Activated naive CD4-positive, alpha-beta T cell treated with anti-CD3 and anti-CD28 coated beads for 36 hours (primary cell): Measurements from ENCODE around the gene NAGA. TPM values are rescaled to one million over a fixed set of nuclear protein-coding genes. Genes with fewer than 3 reads are reported as not detected.
A peak's percentile ranks its signal among the peaks of the same experiment; 100 is the strongest.
"Not testable (repeated sequence)": the region's sequence is repeated elsewhere in the genome, so short reads cannot be mapped to it uniquely, and the experiment has no call there.

Experiments used
- CTCF ChIA-PET: fragments of 350-600 bp; sonication (Branson Sonifier 250); formaldehyde crosslinking; loops from one replicate; lab custom pipeline; 2021; ENCODE audit warnings: antibody characterized with exemption; lab: Charles Lee
- DNase-seq: peaks from one replicate; pipeline ENCODE4 v3.0.0-alpha.2; 2020
- H3K27ac Mint-ChIP-seq: one replicate; pipeline ENCODE4 v1.8.0; 2021; ENCODE audit warnings: mild to moderate bottlenecking, mixed read lengths
- H3K27me3 Mint-ChIP-seq: one replicate; pipeline ENCODE4 v1.8.0; 2021; ENCODE audit warnings: low read depth, mixed read lengths
- H3K36me3 Mint-ChIP-seq: one replicate; pipeline ENCODE4 v1.8.0; 2021; ENCODE audit warnings: low read depth, mixed read lengths
- H3K4me1 Mint-ChIP-seq: one replicate; pipeline ENCODE4 v1.8.0; 2021; ENCODE audit warnings: low read depth, mixed read lengths
- H3K4me3 Mint-ChIP-seq: one replicate; pipeline ENCODE4 v1.8.0; 2021; ENCODE audit warnings: mild to moderate bottlenecking, moderate library complexity, mixed read lengths
- H3K9me3 Mint-ChIP-seq: one replicate; pipeline ENCODE4 v1.8.0; 2021; ENCODE audit warnings: mixed read lengths
- intact Hi-C: fragments of 100-400 bp; cut with micrococcal nuclease; formaldehyde crosslinking; loops from one replicate; pipeline ENCODE4 v1.15.1; 2023
- total RNA-seq, 2 experiments: library from RNA; stranded (reverse); gene quantifications; one replicate each; pipeline ENCODE4 v1.2.3, GENCODE V29; 2021

The NAGA gene
- total RNA-seq, 2 experiments from 2014 or later, result 14.6 to 15.9 TPM

DNA sequence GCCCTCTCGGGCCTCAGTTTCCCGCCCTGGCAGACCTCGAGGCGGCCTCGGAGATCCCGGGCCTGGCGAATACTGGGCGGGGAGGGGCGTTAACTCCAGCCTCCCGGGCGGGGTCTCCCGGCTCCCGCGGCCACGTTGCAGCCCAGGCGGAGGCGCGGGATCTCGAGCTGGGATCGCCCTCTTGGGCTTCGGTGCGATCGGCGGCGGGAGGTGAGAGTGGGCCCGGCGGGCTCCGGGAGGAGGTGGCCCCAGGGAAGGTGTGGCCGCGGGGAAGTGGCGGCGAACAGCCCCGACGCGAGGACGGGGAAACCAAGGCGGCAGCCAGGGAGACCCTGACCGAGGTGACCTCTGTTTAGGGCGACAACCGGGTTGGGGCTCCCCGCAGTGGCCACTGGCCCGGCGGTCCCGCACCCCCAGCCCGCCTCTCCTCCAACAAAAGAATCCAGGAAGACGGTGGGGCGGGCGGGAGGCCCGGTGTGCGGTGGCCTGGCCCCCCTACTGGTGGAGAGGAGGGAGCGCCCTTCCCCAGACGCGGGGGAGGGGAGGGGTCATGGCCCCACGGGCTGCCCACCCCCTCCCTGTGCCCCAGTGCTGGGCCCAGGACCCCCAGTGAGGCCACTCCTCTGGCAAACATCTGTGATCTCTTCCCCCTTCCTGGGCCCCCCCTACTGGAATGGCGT, 3.7 kb upstream of the NAGA start, which contains the start of gene PHETA2:
Gene PHETA2 (plus strand): TSS at position 117 of the 680 bp plus-strand sequence. CDS start 3,046 bp downstream, outside the sequence.
- no peak within 1 kb of the TSS for H3K27ac Mint-ChIP-seq
- peaks cover 34% of the 10 kb centered on the region for H3K4me1 Mint-ChIP-seq

DNA sequence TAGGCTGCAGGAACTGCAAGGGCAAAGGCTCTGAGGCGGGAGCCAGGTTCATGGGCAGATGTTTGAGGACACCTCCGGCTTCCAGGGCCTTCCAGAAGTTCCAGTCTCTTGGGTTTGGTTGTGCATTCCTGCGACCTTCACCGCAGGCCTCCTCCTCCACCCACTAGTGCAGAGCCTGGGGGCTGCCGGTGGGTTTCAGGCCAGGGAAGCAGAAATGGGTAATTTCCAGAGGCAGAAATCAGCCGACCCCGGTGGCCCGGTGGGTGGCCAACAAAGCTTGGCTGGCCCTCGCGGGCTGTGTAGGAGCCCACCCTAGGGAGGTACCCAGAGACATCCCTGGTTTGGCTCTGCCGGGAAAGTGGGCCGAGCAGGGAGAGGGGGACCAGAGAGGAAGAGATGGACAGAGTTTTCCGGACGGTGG, 3.0 kb upstream of the NAGA start:
- Mint-ChIP-seq H3K9me3 (no peaks in the 10 kb centered on the region), H3K27me3 (no peaks in the 10 kb centered on the region), H3K36me3 (no peaks in the 10 kb centered on the region), H3K4me1 (peaks cover 35% of the 10 kb centered on the region), H3K4me3 (peak overlapping the region; percentile 56), H3K27ac (no peak overlapping the region)
- no peak for DNase-seq
- intact Hi-C loops, result loop anchor here (1.0 to 5.0 kb wide), 5 partner anchors 107 to 386 kb away; partner anchors contain the start of gene SNU13
- CTCF ChIA-PET, result interaction anchor here (3.0 kb wide), 1 partner anchor 108 kb away, joined by 16 read pairs; no protein-coding TSS in a partner anchor

More for the DNA sequence above, 3.7 kb upstream of the NAGA start, which contains the start of gene PHETA2:
- Mint-ChIP-seq H3K27me3 (no peaks in the 10 kb centered on the region), H3K9me3 (no peaks in the 10 kb centered on the region), H3K36me3 (no peaks in the 10 kb centered on the region), H3K4me3 (peak within 1 kb of the TSS; percentile 60)
- CTCF ChIA-PET, result interaction anchor here (3.0 kb wide), 1 partner anchor 109 kb away, joined by 16 read pairs; no protein-coding TSS in a partner anchor
- intact Hi-C loops, result loop anchor here (1.0 to 5.0 kb wide), 5 partner anchors 108 to 387 kb away; partner anchors contain the start of gene SNU13
- DNase-seq, result peak; percentile 65

DNA sequence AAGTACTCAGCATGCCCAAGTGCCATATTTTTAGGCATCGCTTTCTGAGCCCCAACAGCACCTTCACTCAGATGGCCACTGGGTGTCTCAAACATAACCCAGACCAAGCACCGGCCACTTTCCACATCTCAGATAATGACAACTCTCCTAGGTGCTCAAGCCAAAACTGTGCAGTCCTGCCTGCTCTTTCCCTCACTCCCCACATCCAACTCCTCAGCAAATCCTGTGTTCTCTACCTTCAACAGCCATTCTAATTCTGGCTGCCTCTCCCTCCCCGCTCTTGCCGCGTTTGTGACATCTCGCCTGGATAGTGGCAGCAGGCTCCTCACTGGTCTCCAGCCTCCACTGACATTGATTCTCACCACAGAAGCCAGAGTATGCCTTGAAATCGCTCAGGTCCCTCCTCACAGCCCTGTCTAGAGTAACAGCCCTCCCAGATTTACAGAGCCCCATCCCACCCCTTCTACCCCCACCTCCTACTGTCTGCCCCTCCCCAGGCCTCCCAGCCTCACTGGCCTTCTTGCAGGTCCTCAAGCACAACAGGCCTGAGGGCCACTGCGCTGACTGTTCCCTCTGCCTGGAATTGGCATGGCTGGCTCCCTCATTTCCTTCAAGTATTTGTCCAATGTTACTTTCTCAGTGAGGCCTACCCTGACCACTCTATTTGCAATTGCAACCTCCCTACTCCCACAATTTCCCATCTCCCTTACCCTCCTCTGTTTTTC, 2.2 kb upstream of the NAGA start:
- intact Hi-C loops, result loop anchor here (5.0 kb wide), 4 partner anchors 250 to 385 kb away; partner anchors contain the start of gene SNU13
- H3K36me3 Mint-ChIP-seq, result peaks cover 1% of the 10 kb centered on the region
- H3K27me3 Mint-ChIP-seq, result no peaks in the 10 kb centered on the region

DNA sequence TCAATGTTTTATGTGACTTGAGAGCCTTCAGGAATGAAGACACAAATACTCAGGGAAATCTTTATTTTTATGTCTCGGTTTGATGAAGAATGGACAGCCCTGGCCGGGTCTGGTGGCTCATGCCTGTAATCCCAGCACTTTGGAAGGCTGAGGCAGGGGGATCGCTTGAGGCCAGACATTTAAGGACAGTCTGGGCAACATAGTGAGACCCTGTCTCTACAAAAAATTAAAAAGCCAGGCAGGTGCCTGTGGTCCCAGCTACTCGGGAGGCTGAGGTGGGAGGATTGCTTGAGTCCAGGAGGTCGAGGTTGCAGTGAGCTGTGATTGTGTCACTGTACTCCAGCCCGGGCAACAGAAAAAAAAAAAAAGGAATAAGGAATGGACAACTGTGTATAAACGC, 896 bp upstream of the NAGA start:
- H3K27ac Mint-ChIP-seq, result peak overlapping the region; percentile 88
- H3K9me3 Mint-ChIP-seq, H3K27me3 Mint-ChIP-seq, CTCF ChIA-PET, H3K36me3 Mint-ChIP-seq, DNase-seq: not testable (repeated sequence)
- peak overlapping the region; percentile 87 for H3K4me3 Mint-ChIP-seq
- intact Hi-C loops, result loop anchor here (5.0 kb wide), 4 partner anchors 249 to 384 kb away; partner anchors contain the start of gene SNU13
- peaks cover 34% of the 10 kb centered on the region for H3K4me1 Mint-ChIP-seq

More for the DNA sequence above, 2.2 kb upstream of the NAGA start:
- no peak overlapping the region for H3K27ac Mint-ChIP-seq
- H3K4me1 Mint-ChIP-seq, result peaks cover 34% of the 10 kb centered on the region
- CTCF ChIA-PET, result no interaction called here
- no peaks in the 10 kb centered on the region for H3K9me3 Mint-ChIP-seq
- DNase-seq, result no peak
- H3K4me3 Mint-ChIP-seq, result peak overlapping the region; percentile 56

DNA sequence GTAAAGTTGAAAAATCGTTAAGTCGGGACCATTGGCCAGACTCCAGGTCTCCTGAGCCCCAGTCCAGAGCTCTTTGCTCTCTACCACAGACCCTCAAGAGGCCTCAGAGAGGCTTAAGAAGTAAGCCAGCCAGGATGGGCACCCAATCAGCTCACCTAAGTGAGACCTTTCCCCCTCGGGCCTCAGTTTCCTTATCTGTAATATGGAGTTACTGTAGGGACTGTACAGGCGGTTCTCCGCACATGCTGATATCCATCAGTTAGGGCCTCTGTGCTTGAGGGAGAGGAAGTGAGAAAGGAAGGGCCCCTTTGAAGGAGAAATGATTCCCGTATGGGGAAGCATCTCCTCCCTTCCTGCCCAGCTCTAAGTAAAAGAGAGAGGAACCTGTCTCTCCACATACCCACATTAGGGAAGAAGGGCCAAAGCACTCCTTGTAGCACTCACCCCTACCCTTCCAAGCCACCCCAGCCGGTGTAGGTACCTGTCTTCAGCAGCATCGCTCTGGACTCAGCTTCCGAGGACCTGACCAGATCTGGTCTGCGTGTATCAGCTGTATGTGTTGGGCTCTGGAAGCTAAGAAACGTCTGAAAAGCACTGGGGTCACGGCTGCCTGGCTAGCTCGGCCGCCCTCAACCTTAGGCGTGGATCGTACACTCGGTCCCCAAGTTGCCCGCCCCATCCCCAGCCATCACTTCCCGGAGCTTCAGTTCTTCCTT, 653 bp downstream of the NAGA start:
- H3K4me1 Mint-ChIP-seq, result peaks cover 32% of the 10 kb centered on the region
- DNase-seq, result no peak
- peaks cover 15% of the 10 kb centered on the region for H3K36me3 Mint-ChIP-seq

DNA sequence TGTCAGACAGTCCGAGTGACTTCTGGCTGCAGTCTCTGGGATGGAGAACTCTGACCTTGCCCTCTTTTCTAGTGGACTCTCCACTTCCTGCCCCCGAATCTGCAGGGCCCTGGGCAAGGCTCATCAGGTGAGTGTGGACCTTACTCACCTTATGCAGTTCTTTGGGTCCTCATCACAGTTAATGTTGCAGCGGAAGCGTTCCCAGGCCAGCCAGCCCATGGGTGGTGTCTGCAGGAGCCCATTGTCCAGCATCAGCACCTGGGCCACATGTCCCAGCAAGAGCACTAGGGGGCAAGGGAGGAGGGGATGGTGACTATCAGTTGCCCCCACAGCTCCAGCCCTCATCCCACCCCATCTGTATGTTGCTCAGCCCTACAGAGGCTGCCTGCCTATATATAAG, 2.3 kb downstream of the NAGA start:
- Mint-ChIP-seq H3K9me3 (no peaks in the 10 kb centered on the region), H3K36me3 (peaks cover 18% of the 10 kb centered on the region), H3K27me3 (no peaks in the 10 kb centered on the region), H3K4me1 (peaks cover 28% of the 10 kb centered on the region), H3K4me3 (no peak overlapping the region), H3K27ac (no peak overlapping the region)
- CTCF ChIA-PET, result no interaction called here
- DNase-seq, result no peak
- intact Hi-C loops, result no loop called here

More for the DNA sequence above, 653 bp downstream of the NAGA start:
- intact Hi-C loops, result loop anchor here (1.0 to 5.0 kb wide), 7 partner anchors 20 to 383 kb away; partner anchors contain the start of genes NDUFA6, SNU13 and WBP2NL
- Mint-ChIP-seq H3K27ac (peak overlapping the region; percentile 66), H3K4me3 (peak overlapping the region; percentile 87), H3K27me3 (no peaks in the 10 kb centered on the region), H3K9me3 (no peaks in the 10 kb centered on the region)
- CTCF ChIA-PET, result no interaction called here

DNA sequence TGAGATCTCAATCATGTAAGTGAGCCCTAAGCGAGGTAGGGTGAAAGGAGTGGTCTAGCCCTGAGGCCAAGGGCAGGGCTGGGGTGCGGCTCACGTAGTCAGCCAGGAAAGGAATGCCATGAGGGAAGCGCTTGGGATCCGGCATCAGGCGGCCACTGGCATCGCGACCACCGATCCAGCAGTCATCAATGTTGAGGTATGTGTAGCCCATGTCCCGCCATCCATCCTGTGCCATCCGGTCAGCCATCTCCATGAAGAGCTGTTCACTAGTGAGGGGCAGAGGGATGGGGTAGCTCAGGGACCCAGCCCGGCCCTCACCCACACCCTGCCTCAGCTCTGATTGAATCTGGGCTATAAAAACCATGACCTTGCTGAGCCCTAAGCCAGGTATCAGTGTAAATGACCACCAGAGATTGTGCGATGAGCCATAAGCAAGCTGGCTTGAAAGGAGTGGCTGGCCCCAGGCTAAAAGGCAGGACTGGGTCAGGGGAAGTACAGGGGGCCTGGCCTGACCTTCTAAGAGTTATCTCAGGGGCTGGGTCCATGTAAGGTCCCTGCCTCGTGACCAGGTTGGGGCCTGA, 2.9 kb downstream of the NAGA start:
- intact Hi-C loops, result no loop called here
- H3K4me1 Mint-ChIP-seq, result peaks cover 24% of the 10 kb centered on the region
- no peak overlapping the region for H3K4me3 Mint-ChIP-seq
- no peak for DNase-seq
- peaks cover 23% of the 10 kb centered on the region for H3K36me3 Mint-ChIP-seq
- no peaks in the 10 kb centered on the region for H3K9me3 Mint-ChIP-seq
- no peaks in the 10 kb centered on the region for H3K27me3 Mint-ChIP-seq
- CTCF ChIA-PET, result no interaction called here
- H3K27ac Mint-ChIP-seq, result no peak overlapping the region

DNA sequence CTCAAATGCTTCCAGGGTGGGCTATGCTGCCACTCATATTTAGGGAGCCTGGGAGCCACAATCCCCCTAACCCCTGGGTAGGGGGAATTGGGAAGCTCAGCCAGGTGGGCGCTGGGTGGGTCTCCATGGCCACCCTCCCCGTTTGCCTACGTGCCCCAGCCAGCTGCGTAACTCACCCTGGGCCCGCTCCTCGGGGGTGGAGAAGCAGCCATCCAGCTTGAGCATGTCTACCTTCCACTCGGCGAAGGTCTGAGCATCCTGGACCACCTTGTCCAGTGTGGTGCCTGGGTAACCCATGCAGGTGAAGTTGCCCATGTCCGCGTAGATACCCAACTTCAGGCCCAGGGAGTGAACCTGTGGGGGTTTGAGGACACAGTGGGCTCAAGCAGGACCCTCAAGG, 3.7 kb downstream of the NAGA start:
- CTCF ChIA-PET, result interaction anchor here (0.5 to 0.6 kb wide), 2 partner anchors 22 to 76 kb away, joined by 3 read pairs; no protein-coding TSS in a partner anchor
- intact Hi-C loops, result no loop called here

DNA sequence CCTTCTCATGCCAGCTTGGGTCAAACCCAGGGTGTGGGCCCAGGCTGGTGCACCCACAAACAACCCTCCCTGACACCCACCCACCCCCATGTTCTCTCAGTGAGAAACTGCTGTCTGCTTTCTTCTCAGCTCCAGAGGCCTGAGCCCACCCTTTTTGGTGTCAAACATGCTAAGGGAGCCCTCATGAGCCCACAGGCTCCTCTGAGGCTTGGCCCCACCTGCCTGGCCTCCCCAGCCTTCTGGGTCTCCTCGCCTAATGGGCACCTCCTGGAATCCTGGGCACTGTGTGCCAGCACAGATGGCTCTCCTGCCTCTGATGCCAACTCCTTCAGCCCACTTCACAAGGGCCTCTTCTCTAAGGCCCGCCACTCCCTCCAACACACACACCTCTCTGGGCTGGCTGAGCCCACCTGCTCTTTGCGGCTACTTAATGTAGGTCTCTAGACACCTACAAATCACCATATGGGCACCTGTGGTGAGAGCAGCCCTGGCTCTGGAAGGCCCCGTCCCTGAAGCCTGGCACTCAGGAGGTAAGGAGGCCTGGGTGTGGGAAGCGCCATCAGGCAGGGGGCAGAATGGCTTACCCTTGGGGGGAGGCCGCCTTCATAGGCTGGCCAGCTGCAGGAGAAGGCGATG, 4.4 kb downstream of the NAGA start:
- DNase-seq, result no peak
- H3K4me1 Mint-ChIP-seq, result peaks cover 13% of the 10 kb centered on the region
- H3K4me3 Mint-ChIP-seq, result no peak overlapping the region
- peaks cover 35% of the 10 kb centered on the region for H3K36me3 Mint-ChIP-seq
- no peaks in the 10 kb centered on the region for H3K9me3 Mint-ChIP-seq
- intact Hi-C loops, result no loop called here
- no peaks in the 10 kb centered on the region for H3K27me3 Mint-ChIP-seq
- CTCF ChIA-PET, result interaction anchor here (0.5 to 0.6 kb wide), 2 partner anchors 22 to 75 kb away, joined by 3 read pairs; no protein-coding TSS in a partner anchor
- H3K27ac Mint-ChIP-seq, result no peak overlapping the region

More for the DNA sequence above, 3.7 kb downstream of the NAGA start:
- no peak for DNase-seq
- Mint-ChIP-seq H3K27ac (no peak overlapping the region), H3K9me3 (no peaks in the 10 kb centered on the region), H3K27me3 (no peaks in the 10 kb centered on the region), H3K4me3 (no peak overlapping the region), H3K36me3 (peaks cover 32% of the 10 kb centered on the region), H3K4me1 (peaks cover 19% of the 10 kb centered on the region)

DNA sequence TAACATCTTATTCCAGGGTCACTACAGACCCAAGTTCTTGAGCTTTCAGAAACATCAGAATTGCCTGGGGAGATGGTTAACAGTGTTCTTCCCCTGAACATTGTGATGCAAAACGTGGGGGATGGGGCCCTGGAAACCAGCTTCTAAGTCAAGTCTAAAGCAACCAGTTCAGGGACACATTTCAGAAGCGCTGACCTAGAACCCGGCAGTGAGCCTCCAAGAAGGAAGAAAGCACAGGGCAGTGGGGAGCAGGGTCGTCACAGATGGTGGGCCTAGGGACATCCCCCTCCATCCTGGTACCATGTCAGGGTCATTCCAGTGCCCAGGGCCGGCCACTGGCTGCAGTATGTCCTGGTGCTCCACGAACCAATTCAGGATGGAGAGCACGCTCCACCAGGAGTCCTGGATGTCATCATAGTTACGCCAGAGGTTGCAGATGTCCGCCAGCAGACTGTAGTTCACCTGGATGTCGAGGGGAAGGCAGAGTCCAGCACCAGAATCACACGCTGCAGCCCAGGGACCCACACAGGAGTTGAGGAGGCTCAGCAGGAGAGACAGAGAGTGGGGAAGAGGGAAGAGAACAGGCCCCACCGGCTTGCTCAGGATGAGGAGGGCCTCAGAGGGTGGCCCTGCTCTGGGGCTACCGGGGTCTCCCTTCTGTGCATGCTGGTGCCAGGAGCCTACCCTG, 5.0 kb downstream of the NAGA start:
- intact Hi-C loops, result no loop called here
- CTCF ChIA-PET, result no interaction called here
- Mint-ChIP-seq H3K36me3 (peaks cover 36% of the 10 kb centered on the region), H3K9me3 (no peaks in the 10 kb centered on the region), H3K4me3 (no peak overlapping the region), H3K4me1 (peaks cover 10% of the 10 kb centered on the region), H3K27ac (no peak overlapping the region), H3K27me3 (no peaks in the 10 kb centered on the region)
- DNase-seq, result no peak

DNA sequence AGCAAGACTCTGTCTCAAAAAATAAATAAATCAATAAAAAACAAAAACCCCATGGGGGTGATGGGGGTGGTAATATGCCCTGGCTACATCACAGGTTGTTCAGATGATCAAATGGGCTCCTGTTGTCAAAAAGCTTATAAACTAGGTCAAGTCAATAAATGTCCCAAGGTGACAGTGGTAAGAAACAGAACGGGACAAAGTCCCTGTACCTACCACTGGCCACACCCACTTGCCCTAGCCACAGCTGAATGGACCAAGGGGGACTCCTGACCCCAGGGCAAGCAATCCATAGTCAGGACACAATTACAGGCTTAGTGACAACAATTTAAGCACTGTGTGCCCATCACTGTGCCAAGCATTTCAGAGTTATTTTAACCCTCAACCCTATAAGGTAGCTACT, 6.0 kb downstream of the NAGA start:
- no peaks in the 10 kb centered on the region for H3K27me3 Mint-ChIP-seq
- H3K27ac Mint-ChIP-seq, result no peak overlapping the region
- H3K9me3 Mint-ChIP-seq, result no peaks in the 10 kb centered on the region
- H3K4me3 Mint-ChIP-seq, result no peak overlapping the region
- H3K4me1 Mint-ChIP-seq, result peaks cover 5% of the 10 kb centered on the region
- no peak for DNase-seq
- peaks cover 41% of the 10 kb centered on the region for H3K36me3 Mint-ChIP-seq
- CTCF ChIA-PET, result no interaction called here
- intact Hi-C loops, result no loop called here
